HG03521 (cell line): Measurements from ENCODE around the gene ZSCAN30.

Experiments
- ATAC-seq: cut with Tn5 transposase; IDR thresholded peaks from one replicate; pipeline ENCODE4 v1.9.1; 2021; ENCODE audit warnings: mild to moderate bottlenecking, moderate library complexity; ENCODE audit not compliant: unreplicated experiment

Gene ZSCAN30

GRCh38 chr18:35290094-35290735 is at the start of gene ZSCAN30:
Gene ZSCAN30, minus strand, starts transcription at chr18:35290229. Its CDS starts 25,877 bp downstream, at chr18:35264352.
- ATAC-seq: peak; percentile 93

- no peak for ATAC-seq
These were observed 47.3 kb upstream of the ZSCAN30 start for GRCh38 chr18:35337286-35337685.

DNA sequence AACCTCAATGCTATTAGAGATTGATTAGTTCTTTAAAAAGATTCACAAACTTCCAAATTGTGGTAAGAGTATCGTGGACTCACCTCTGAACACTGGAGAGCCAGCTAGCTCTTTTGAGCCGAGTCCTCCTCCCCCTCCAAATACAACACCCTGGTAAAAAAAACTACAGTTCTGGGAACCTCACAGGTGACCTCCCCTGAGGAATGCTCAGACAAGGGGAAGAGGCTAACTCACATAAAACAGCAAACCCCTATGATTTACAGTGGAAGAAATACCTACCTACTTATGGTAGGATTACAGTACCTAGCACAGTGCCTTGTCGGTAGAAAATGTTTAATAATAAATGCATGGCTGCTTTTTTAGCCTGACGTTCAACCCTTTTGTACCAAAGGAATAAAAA is 45.8 kb upstream of the ZSCAN30 start:
- no peak for ATAC-seq

DNA sequence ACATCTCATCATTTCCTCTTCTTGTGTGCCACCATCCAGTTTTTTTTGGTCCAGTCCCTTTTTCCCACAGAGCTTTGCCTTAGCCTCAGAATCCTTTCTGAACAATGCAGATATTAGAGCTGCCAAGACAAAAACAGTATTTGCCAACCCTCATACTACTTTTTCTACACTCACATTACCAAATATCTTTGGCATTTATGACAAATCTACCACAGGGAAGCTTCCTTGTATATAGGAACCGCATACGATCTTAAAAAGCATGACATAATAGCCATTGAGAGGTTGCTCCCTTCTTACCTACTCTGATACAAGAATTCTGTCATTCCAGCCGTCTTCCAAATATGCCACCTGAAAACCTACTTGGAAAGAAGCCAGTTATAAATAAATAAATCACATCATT is 44.8 kb upstream of the ZSCAN30 start:
- no peak for ATAC-seq

DNA sequence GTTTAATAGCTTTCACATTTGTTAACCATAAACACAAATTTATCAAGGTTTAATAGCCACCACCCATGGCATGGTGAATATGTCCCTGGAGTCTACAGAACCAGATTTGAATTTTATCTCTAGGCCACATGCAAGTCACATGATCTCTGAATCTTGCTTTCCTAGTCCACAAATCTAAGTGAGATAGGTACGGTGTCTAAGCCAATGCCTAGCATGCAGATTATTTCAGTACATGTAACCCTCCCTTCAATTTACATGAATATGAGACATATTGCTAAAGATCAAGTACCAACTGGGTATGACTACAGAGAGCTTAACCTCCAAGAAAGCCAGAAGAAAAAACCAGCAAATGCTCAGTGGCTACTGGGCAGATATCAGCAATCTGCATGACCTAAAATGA is 44.2 kb upstream of the ZSCAN30 start:
- ATAC-seq: no peak

- no peak for ATAC-seq
These were observed 41.5 kb upstream of the ZSCAN30 start for GRCh38 chr18:35331367-35332087.

DNA sequence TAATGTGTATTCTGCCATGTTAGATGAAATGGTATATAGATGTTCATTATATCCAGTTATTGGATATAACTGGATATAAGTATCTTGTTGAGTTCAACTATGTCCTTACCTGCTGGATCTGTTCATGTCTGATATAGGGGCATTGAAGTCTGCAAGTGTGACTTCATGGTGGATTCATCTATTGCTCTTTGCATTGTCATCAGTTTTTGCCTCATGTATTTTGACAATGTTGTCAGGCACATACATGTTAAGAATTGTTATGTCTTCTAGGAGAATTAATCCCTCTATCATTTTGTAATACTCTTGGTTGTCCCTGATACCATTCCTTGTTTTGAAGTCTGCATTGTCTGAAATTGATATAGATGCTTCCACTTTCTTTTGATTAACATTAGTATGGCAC is 38.8 kb upstream of the ZSCAN30 start:
- ATAC-seq: no peak

DNA sequence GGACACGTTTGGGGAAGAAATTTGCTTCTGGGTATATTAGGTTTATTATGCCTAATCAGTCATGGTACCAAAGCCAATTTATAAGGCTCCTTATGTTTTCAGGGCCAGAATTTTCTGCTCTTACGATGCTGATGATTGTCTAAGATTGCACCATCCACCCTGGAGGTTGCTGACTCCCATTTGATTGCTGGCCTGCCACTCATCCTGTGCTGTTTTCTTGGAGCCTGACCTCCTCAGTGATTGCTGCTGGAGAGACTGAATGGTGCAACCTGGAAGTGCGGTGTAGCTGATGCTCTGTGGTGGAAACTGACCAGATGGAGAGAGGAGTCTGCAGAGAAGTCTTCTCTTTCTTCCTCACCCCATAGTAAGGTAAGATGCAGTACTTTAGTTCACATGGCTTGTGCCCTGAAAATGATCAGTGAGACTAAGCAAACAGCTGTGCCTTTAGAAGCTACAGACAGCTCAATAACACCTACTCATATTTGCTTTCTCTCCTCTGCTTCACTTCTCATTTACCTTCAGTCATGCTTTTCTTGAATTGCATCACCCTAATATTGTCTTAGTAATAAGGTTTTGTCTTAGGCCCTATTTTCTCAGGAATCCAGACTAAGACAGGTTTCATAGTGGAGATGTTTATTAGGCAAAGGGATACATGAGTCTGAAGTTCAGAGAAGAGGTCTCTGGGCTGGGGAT is 36.8 kb upstream of the ZSCAN30 start:
- no peak for ATAC-seq

GRCh38 chr18:35324926-35325655 is 35.1 kb upstream of the ZSCAN30 start:
- no peak for ATAC-seq

- no peak for ATAC-seq
These were observed 32.7 kb upstream of the ZSCAN30 start for GRCh38 chr18:35322486-35323458.

DNA sequence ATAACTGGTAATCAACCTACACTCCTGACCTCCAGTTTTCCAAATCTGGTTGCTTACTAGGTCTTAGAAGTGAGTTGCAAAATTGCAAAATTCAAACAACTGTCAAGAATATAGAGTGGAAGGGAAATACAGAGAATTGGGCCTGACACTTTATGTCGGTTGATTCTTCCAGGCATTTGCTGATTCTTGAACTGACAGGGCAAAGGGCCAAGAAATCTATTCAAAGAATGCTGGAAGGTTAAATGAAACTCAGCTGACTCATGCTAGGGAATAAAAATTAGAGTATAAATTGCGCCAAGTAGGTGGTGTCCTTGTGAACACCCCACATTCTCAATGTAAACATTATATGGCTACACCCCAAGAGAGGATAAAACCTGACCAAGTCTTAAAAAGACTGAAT is 21.5 kb upstream of the ZSCAN30 start:
- no peak for ATAC-seq

- no peak for ATAC-seq
These were observed 16.7 kb upstream of the ZSCAN30 start for GRCh38 chr18:35306588-35307250.

- no peak for ATAC-seq
These were observed 13.6 kb upstream of the ZSCAN30 start for GRCh38 chr18:35303610-35304009.

DNA sequence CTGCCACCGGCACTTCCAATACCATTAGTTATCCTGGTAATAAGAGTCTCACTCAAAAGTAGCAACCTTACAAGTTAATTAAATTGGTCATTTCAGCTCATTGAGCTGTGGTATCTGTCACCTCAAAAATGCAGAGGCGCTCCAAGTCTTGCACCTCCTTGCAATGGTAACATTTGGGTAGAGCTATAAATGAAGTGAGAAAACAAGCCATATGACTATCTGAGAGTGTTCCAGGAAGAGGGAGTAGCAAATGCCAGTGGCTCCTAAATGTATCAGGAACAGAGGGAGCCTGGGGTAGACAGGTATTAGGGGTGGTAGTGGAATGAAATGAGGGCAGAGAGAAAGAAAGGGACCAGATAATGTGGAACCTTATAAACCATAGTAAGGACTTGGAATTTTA is 6.0 kb upstream of the ZSCAN30 start:
- ATAC-seq: no peak

DNA sequence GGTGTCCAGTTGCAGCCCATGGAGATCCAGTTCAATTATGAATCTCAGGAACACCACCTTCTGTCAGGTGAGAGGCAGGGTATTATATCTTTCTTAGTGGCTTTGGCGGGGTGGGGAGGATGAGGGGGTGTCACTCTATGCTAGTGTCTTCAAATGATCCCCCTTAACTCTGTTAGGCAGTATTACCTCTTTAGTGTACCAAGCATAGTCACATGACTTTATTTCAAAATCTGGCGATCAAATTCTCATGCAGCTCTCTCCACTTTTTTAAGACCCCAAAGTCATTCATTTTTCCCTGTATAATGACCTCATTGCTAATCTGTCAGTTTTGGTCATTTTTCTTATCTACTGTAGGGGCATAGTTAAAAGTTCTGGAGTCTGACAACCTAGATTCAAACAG is 1.1 kb upstream of the ZSCAN30 start:
- no peak for ATAC-seq

GRCh38 chr18:35289727-35290093 is 319 bp downstream of the ZSCAN30 start:
- ATAC-seq: peak; percentile 29

DNA sequence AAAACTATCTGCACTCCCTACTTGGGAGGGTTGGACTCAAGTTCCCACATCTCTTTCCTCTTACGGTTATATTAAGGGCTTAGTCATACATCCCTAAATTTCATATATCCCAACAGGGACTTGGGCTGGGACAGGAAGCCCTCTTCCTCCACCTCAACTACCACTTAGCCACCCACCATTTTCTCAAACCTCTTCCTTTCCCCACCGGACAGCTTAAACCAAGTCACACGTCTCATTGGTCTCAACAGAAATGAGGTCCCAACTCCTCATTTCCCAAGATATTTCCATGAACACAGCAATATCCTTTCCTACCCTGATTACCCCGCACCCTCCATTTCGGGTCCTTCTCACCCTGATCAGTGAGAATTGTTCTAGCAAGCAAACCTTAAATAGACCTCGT is 736 bp downstream of the ZSCAN30 start:
- ATAC-seq: no peak

GRCh38 chr18:35284841-35285240 is 5.2 kb downstream of the ZSCAN30 start:
- no peak for ATAC-seq

DNA sequence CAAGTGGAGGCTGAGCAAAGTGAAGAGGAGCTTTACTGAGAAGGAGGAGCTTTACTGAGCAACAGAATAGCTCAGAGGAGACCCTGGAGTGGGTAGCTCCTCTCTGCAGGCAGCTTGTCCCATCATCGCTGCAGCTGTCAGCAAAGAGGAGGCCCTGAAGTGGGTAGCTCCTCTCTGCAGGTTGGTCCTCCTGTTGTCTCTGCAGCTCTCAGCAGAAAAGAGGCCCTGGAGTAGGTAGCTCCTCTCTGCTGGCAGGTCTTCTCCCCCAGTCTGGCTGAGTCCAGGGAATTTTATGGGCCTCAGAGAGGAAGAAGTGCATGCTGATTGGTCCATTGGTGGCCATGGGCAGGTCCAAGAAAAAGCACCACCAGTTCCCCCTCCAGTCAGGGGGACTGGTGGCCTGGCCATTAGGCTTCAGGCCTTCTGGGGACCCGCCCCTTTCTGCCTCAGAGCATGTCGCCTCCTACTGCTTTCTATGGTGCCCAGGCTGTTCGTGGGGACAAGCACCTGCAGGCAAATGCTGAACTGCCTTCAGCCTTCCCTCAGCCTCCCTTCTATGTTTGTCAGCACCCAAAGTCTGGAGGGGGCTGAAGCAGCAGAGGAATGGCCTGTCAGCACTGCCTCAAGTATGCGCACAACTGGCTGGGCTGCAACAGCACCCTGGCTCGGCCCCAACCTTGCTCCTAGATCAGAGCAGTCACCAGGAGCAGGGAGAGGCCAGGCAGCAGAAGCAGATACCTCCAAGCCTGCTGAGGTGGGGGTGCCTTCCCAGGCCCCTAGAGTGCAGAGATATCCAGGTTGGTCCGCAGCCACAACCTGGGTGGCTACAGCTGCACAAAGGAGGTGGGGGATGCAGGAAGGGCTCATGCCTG is 5.9 kb downstream of the ZSCAN30 start:
- ATAC-seq: no peak
